Effector memory CD4-positive, alpha-beta T cell (primary cell): Measurements from ENCODE around the gene PLEKHA6.

ENCODE experiments used
- DNase-seq, 3 donors: peaks; one replicate each; pipeline ENCODE4 v3.0.0-alpha.2; 2020
- H3K27ac ChIP-seq: 2 replicates; pipeline ENCODE4 v1.7.0; 2013; ENCODE audit warnings: mild to moderate bottlenecking, low read length, moderate library complexity; ENCODE audit not compliant: insufficient read depth, poor library complexity, severe bottlenecking
- H3K27me3 ChIP-seq: replicated peaks from 2 replicates; pipeline ENCODE4 v1.7.0; 2013; ENCODE audit warnings: mild to moderate bottlenecking, low read length; ENCODE audit not compliant: insufficient read depth, control insufficient read depth, poor library complexity, severe bottlenecking
- H3K36me3 ChIP-seq: 2 replicates; pipeline ENCODE4 v1.7.0; 2013; ENCODE audit warnings: mild to moderate bottlenecking, low read length, moderate library complexity; ENCODE audit not compliant: control insufficient read depth, insufficient read depth
- H3K4me1 ChIP-seq: 2 replicates; pipeline ENCODE4 v1.7.0; 2013; ENCODE audit warnings: low read length, mild to moderate bottlenecking; ENCODE audit not compliant: control insufficient read depth, insufficient read depth, poor library complexity, severe bottlenecking
- H3K4me3 ChIP-seq: 2 replicates; pipeline ENCODE4 v1.7.0; 2013; ENCODE audit warnings: low read length, low read depth, mild to moderate bottlenecking; ENCODE audit not compliant: insufficient read depth, poor library complexity, severe bottlenecking
- H3K9me3 ChIP-seq: 2 replicates; pipeline ENCODE4 v1.7.0; 2013; ENCODE audit warnings: mild to moderate bottlenecking, low read length, moderate library complexity; ENCODE audit not compliant: control insufficient read depth
- total RNA-seq, 3 donors: gene quantifications; one replicate each; lab custom pipeline; 2026; lab: John Stamatoyannopoulos, UW

Gene PLEKHA6, protein sequence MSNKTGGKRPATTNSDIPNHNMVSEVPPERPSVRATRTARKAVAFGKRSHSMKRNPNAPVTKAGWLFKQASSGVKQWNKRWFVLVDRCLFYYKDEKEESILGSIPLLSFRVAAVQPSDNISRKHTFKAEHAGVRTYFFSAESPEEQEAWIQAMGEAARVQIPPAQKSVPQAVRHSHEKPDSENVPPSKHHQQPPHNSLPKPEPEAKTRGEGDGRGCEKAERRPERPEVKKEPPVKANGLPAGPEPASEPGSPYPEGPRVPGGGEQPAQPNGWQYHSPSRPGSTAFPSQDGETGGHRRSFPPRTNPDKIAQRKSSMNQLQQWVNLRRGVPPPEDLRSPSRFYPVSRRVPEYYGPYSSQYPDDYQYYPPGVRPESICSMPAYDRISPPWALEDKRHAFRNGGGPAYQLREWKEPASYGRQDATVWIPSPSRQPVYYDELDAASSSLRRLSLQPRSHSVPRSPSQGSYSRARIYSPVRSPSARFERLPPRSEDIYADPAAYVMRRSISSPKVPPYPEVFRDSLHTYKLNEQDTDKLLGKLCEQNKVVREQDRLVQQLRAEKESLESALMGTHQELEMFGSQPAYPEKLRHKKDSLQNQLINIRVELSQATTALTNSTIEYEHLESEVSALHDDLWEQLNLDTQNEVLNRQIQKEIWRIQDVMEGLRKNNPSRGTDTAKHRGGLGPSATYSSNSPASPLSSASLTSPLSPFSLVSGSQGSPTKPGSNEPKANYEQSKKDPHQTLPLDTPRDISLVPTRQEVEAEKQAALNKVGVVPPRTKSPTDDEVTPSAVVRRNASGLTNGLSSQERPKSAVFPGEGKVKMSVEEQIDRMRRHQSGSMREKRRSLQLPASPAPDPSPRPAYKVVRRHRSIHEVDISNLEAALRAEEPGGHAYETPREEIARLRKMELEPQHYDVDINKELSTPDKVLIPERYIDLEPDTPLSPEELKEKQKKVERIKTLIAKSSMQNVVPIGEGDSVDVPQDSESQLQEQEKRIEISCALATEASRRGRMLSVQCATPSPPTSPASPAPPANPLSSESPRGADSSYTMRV
- total RNA-seq: 0 to 1.8 (median 0.77) reads per million in 3 donors

- peaks cover 8% of the 10 kb centered on the region for H3K4me1 ChIP-seq
These were observed at the start of gene PLEKHA6 for GRCh38 chr1:204359474-204360255. Gene PLEKHA6, minus strand, starts transcription at chr1:204359929. Its CDS starts 86,202 bp downstream, at chr1:204273727.

DNA sequence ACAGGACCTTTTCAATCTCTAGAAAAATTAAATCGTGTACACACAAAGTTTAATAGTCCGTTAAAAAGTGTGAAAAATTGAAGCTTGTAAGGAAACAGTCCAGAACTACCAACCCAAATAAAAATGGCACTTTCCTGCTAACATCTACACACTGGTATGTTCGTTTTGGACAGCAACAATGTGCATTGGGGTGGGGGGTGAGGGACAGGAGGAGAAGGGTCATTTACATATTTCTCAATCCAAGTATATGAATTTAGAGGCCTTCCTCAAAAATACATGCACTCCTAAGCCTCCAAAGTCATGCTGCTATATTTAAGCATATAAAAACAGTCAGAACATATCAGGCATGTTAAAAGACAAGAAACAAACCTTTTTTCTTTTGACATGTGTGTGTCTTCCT is 49.4 kb upstream of the PLEKHA6 start:
- DNase-seq: no peak
- Histone ChIP-seq H3K9me3 (no peaks in the 10 kb centered on the region), H3K36me3 (peaks cover 18% of the 10 kb centered on the region), H3K4me1 (no peaks in the 10 kb centered on the region), H3K27me3 (no peaks in the 10 kb centered on the region), H3K27ac (peak overlapping the region; percentile 100), H3K4me3 (peak overlapping the region; percentile 93)

More at GRCh38 chr1:204359474-204360255, at the start of gene PLEKHA6:
- no peaks in the 10 kb centered on the region for H3K27me3 ChIP-seq
- DNase-seq: no peak
- no peak within 1 kb of the TSS for H3K27ac ChIP-seq
- no peak within 1 kb of the TSS for H3K4me3 ChIP-seq
- H3K36me3 ChIP-seq: no peaks in the 10 kb centered on the region
- H3K9me3 ChIP-seq: no peaks in the 10 kb centered on the region

- Histone ChIP-seq H3K9me3 (no peaks in the 10 kb centered on the region), H3K27me3 (no peaks in the 10 kb centered on the region), H3K27ac (peak overlapping the region; percentile 100), H3K4me3 (peak overlapping the region; percentile 93), H3K36me3 (peaks cover 23% of the 10 kb centered on the region), H3K4me1 (no peaks in the 10 kb centered on the region)
- DNase-seq: no peak
These were observed 48.9 kb upstream of the PLEKHA6 start for GRCh38 chr1:204408602-204409001.

DNA sequence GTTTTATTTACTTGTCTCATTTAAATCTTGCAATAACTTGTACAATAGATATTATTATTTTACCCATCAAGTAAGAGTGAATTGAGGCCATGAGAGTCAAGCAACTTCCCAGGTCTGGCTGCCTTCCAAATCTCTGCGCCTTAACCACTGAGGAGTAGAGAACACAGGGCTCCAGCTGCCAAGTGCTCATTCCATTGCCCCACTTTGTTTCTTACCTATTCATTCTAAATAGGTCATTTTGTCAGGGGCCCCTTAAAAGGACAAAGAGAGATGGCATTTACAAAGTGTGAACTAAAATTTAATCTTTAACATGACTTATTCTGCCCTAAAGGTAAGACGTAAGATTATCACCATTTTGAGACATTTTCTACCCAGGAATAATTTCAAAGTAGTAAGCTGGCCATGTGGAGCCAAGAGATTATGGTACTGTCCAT is 48.4 kb upstream of the PLEKHA6 start:
- DNase-seq: peak in 1 of 3 donors; percentile 24
- Histone ChIP-seq H3K27me3 (no peaks in the 10 kb centered on the region), H3K4me3 (peak overlapping the region; percentile 93), H3K36me3 (peaks cover 24% of the 10 kb centered on the region), H3K27ac (peak overlapping the region; percentile 100), H3K9me3 (no peaks in the 10 kb centered on the region), H3K4me1 (no peaks in the 10 kb centered on the region)

GRCh38 chr1:204407295-204407971 is 47.7 kb upstream of the PLEKHA6 start:
- H3K4me1 ChIP-seq: no peaks in the 10 kb centered on the region
- H3K4me3 ChIP-seq: peak overlapping the region; percentile 93
- H3K27ac ChIP-seq: peak overlapping the region; percentile 100
- H3K36me3 ChIP-seq: peaks cover 28% of the 10 kb centered on the region
- DNase-seq: no peak
- H3K9me3 ChIP-seq: no peaks in the 10 kb centered on the region
- H3K27me3 ChIP-seq: no peaks in the 10 kb centered on the region

DNA sequence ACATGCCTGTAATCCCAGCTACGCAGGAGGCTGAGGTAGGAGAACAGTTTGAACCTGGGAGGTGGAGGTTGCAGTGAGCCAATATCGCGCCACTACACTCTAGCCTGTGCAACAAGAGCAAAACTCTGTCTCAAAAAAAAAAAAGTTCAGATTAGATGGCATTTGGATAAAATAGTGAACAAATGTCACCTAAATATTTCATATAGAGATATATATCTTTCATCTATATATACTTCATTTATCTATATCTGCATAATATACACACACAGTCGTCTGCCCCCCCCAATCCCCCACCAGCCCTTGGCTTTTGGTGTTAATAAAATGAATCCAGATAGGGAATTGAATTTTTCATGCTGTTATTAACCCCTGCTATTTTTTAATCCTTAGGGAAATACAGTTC is 46.9 kb upstream of the PLEKHA6 start:
- Histone ChIP-seq H3K27ac (peak overlapping the region; percentile 100), H3K9me3 (no peaks in the 10 kb centered on the region), H3K4me1 (no peaks in the 10 kb centered on the region), H3K27me3 (no peaks in the 10 kb centered on the region), H3K36me3 (peaks cover 32% of the 10 kb centered on the region), H3K4me3 (peak overlapping the region; percentile 93)
- DNase-seq: no peak

DNA sequence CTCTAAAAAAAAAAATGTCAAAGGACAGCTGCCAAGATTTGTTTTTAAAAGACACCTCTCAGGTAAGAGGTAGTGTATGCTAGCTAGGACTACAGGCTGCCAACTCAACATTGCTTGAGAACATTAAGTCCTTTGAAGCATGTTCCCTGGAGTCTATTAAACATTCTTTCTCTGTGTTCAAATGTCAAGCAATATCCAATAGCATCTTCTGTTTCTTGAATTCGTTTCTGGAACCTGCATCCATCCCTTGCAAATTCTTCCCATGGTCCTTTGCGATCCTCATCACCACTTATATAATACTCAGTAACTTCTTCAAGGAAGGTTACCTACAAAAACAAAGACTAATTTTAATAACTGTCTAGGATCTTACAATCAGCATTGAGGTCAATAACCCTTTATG is 46.3 kb upstream of the PLEKHA6 start:
- Histone ChIP-seq H3K27ac (peak overlapping the region; percentile 43), H3K36me3 (peaks cover 39% of the 10 kb centered on the region), H3K27me3 (no peaks in the 10 kb centered on the region), H3K9me3 (no peaks in the 10 kb centered on the region), H3K4me1 (no peaks in the 10 kb centered on the region), H3K4me3 (peak overlapping the region; percentile 93)
- DNase-seq: no peak

GRCh38 chr1:204404629-204405028 is 44.9 kb upstream of the PLEKHA6 start:
- peaks cover 50% of the 10 kb centered on the region for H3K36me3 ChIP-seq
- no peak overlapping the region for H3K27ac ChIP-seq
- no peak overlapping the region for H3K4me3 ChIP-seq
- no peak for DNase-seq
- no peaks in the 10 kb centered on the region for H3K27me3 ChIP-seq
- no peaks in the 10 kb centered on the region for H3K4me1 ChIP-seq
- no peaks in the 10 kb centered on the region for H3K9me3 ChIP-seq

GRCh38 chr1:204402391-204402790 is 42.7 kb upstream of the PLEKHA6 start:
- no peak overlapping the region for H3K4me3 ChIP-seq
- H3K27ac ChIP-seq: no peak overlapping the region
- no peaks in the 10 kb centered on the region for H3K4me1 ChIP-seq
- H3K9me3 ChIP-seq: no peaks in the 10 kb centered on the region
- H3K36me3 ChIP-seq: peaks cover 52% of the 10 kb centered on the region
- DNase-seq: no peak
- no peaks in the 10 kb centered on the region for H3K27me3 ChIP-seq
